Ishikawa (cell line): ENCODE results near the gene SKI.

Source experiments
- CEBPB ChIP-seq: IDR thresholded peaks from 2 replicates; pipeline ENCODE4 v1.6.1; 2012
- EGR1 ChIP-seq: IDR thresholded peaks from 2 replicates; pipeline ENCODE4 v1.6.1; 2012
- EP300 ChIP-seq: IDR thresholded peaks from 2 replicates; pipeline ENCODE4 v1.6.1; 2012; ENCODE audit warnings: borderline replicate concordance
- FOXM1 ChIP-seq: IDR thresholded peaks from 2 replicates; pipeline ENCODE4 v1.6.1; 2012; ENCODE audit warnings: low read depth, borderline replicate concordance
- MAX ChIP-seq: IDR thresholded peaks from 2 replicates; pipeline ENCODE4 v1.6.1; 2012
- RAD21 ChIP-seq: IDR thresholded peaks from 2 replicates; pipeline ENCODE4 v1.6.1; 2012; ENCODE audit warnings: low read depth
- REST ChIP-seq: IDR thresholded peaks from 2 replicates; pipeline ENCODE4 v1.6.1; 2012; ENCODE audit warnings: low read depth, mild to moderate bottlenecking
- TAF1 ChIP-seq: IDR thresholded peaks from 2 replicates; pipeline ENCODE4 v1.6.1; 2012; ENCODE audit warnings: low read depth, mild to moderate bottlenecking
- TCF12 ChIP-seq: IDR thresholded peaks from 2 replicates; pipeline ENCODE4 v1.6.1; 2012; ENCODE audit warnings: low read depth
- TEAD4 ChIP-seq: IDR thresholded peaks from 2 replicates; pipeline ENCODE4 v1.6.1; 2012
- YY1 ChIP-seq: IDR thresholded peaks from 2 replicates; pipeline ENCODE4 v1.6.1; 2012; ENCODE audit warnings: low read depth
- ZBTB7A ChIP-seq: IDR thresholded peaks from 2 replicates; pipeline ENCODE4 v1.6.1; 2012; ENCODE audit warnings: low read depth
- TF ChIP-seq, protein P1 (sequence below): IDR thresholded peaks from 2 replicates; pipeline ENCODE4 v1.6.1; 2012

DNA sequence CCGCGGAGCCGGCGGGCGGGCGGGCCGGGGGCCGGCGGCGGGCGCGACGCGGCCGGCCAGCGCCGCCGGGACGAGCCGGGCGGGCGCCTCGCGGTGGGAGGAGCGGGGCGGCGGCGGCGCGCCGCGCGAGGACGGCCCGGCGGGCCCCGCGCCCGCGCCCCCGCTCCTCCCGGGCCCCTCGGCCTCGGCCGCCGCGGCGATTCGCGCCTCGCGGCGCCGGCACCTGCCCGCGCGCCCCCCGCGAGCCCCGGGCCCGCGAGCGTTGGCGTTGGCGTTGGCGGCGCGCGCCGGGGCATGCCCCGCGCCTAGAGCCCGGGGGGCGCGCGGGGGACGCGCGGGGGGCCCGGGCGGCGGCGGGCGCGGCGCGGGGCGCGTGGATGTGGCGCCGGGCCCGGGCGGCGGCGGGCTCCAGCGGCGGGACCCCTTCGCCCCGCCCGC is at the start of gene SKI:
- TF ChIP-seq TAF1, result no peak
- no peak for TF ChIP-seq RAD21
- no peak for TF ChIP-seq TEAD4
- no peak for TF ChIP-seq MAX
- TF ChIP-seq FOXM1, result no peak
- no peak for TF ChIP-seq YY1
- TF ChIP-seq CEBPB, result no peak
- TF ChIP-seq TCF12, result no peak
- TF ChIP-seq REST, result no peak
- TF ChIP-seq, protein P1, sequence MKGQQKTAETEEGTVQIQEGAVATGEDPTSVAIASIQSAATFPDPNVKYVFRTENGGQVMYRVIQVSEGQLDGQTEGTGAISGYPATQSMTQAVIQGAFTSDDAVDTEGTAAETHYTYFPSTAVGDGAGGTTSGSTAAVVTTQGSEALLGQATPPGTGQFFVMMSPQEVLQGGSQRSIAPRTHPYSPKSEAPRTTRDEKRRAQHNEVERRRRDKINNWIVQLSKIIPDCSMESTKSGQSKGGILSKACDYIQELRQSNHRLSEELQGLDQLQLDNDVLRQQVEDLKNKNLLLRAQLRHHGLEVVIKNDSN, result no peak
- TF ChIP-seq EGR1, result no peak
- no peak for TF ChIP-seq EP300
- no peak for TF ChIP-seq ZBTB7A
